Erythroblast (primary cell): Measurements from ENCODE around the gene MAPK8.

Experiments
- GATA1 ChIP-seq: IDR thresholded peaks from 2 replicates; pipeline ENCODE4 v1.6.1; 2011; ENCODE audit warnings: low read depth, mild to moderate bottlenecking, control low read depth, low read length, moderate library complexity
- POLR2A ChIP-seq: IDR thresholded peaks from 2 replicates; pipeline ENCODE4 v1.6.1; 2011; ENCODE audit warnings: mild to moderate bottlenecking, low read length

DNA sequence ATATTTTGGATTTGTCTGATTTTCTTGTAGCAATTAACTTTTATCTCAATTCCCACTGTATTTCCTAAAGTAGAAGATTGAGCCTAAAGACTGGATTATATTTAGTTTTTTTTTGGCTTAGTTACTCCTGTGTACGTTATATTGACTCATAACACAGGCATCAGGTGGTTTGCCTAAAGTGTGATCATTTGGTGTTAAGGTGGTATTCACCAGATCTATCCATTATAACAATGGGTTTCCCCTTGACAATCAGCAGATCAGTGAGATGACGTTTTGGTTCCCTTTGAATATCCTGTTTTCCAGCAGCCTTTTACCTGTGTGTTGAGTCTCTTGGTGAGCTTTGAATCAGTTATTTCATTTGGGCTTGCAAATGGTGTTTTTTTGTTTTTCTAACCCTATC is 18.1 kb downstream of the MAPK8 start:
- no peak for TF ChIP-seq POLR2A
- no peak for TF ChIP-seq GATA1
